Stimulated activated naive CD4-positive, alpha-beta T cell treated with Interleukin-2 at 50 U/mL for 16 hours (primary cell): ENCODE data around the gene WNK2.
"Not testable (repeated sequence)": the region's sequence is repeated elsewhere in the genome, so short reads cannot be mapped to it uniquely, and the experiment has no call there.

Experiments used
- DNase-seq: peaks from one replicate; lab custom pipeline; 2025; lab: John Stamatoyannopoulos, UW

Gene WNK2

GRCh38 chr9:93307468-93308157, 123.7 kb downstream of the WNK2 start:
- DNase-seq, result no peak

- DNase-seq, result no peak
Observed at GRCh38 chr9:93308158-93308602, 124.2 kb downstream of the WNK2 start.

GRCh38 chr9:93308676-93309075, 124.7 kb downstream of the WNK2 start:
- no peak for DNase-seq

GRCh38 chr9:93309889-93310425, 126.0 kb downstream of the WNK2 start:
- no peak for DNase-seq

GRCh38 chr9:93315118-93315517, 131.2 kb downstream of the WNK2 start:
- DNase-seq, result no peak

- no peak for DNase-seq
Observed at GRCh38 chr9:93315960-93316359, 132.0 kb downstream of the WNK2 start.

- no peak for DNase-seq
Observed at GRCh38 chr9:93316726-93317494, 133.0 kb downstream of the WNK2 start.

GRCh38 chr9:93317495-93318094, 133.7 kb downstream of the WNK2 start:
- no peak for DNase-seq

- DNase-seq, result no peak
Observed at GRCh38 chr9:93318480-93318879, 134.5 kb downstream of the WNK2 start.

GRCh38 chr9:93319301-93319991, 135.5 kb downstream of the WNK2 start:
- DNase-seq, result no peak

- DNase-seq, result no peak
Observed at GRCh38 chr9:93319992-93320500, 136.1 kb downstream of the WNK2 start.

- no peak for DNase-seq
Observed at GRCh38 chr9:93320591-93321219, 136.8 kb downstream of the WNK2 start.

- no peak for DNase-seq
Observed at GRCh38 chr9:93321220-93321610, 137.3 kb downstream of the WNK2 start.

GRCh38 chr9:93323446-93323954, 139.6 kb downstream of the WNK2 start:
- not testable (repeated sequence) for DNase-seq

GRCh38 chr9:93324191-93324834, 140.4 kb downstream of the WNK2 start:
- no peak for DNase-seq

GRCh38 chr9:93325307-93326035, 141.5 kb downstream of the WNK2 start:
- no peak for DNase-seq

GRCh38 chr9:93326056-93326455, 142.1 kb downstream of the WNK2 start:
- no peak for DNase-seq

- DNase-seq, result no peak
Observed at GRCh38 chr9:93326654-93327053, 142.7 kb downstream of the WNK2 start.

- no peak for DNase-seq
Observed at GRCh38 chr9:93329629-93330280, 145.8 kb downstream of the WNK2 start.

GRCh38 chr9:93332317-93332716, 148.4 kb downstream of the WNK2 start:
- DNase-seq, result no peak
